Suppressor macrophage (primary cell): ENCODE results near the gene PRSS57.
"Not testable (repeated sequence)": the region's sequence is repeated elsewhere in the genome, so short reads cannot be mapped to it uniquely, and the experiment has no call there.

Experiments used
- DNase-seq, 4 experiments: peaks; one replicate each; pipeline ENCODE4 v3.0.0-alpha.2; 2020 to 2022

The PRSS57 gene

DNA sequence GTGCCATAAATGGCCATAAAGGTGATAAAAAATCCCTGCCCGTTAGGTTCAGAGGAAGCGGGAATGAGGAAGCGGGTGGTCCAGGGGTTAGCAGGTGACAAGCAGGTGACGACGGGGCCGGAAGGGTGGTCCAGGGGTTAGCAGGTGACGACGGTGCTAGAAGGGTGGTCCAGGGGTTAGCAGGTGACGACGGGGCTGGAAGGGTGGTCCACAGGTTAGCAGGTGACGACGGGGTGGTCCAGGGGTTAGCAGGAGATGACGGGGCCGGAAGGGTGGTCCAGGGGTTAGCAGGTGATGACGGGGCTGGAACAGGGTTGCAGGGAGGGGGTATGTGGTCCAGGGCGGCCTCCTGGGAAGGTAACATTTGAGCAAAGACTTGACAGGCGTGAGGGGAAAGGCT lies 6.3 kb downstream of the PRSS57 start:
- DNase-seq: no peak

DNA sequence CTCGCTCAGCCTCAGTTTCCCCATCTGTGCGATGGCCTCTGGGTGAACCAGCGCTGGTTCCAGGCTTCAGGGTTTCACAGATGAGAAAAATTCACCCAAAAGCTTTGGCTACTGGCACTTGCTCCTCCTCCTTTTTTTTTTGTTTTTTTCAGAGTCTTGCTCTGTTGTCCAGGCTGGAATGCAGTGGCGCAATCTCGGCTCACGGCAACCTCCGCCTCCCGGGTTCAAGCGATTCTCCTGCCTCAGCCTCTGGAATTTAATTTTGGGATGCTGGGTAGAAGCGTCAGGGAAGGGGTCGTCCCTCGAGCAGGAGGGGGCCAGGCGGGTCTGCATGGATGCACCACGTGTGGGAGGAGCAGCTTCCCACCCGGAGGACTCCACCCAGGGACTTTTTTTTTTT lies 7.0 kb downstream of the PRSS57 start:
- DNase-seq: no peak

DNA sequence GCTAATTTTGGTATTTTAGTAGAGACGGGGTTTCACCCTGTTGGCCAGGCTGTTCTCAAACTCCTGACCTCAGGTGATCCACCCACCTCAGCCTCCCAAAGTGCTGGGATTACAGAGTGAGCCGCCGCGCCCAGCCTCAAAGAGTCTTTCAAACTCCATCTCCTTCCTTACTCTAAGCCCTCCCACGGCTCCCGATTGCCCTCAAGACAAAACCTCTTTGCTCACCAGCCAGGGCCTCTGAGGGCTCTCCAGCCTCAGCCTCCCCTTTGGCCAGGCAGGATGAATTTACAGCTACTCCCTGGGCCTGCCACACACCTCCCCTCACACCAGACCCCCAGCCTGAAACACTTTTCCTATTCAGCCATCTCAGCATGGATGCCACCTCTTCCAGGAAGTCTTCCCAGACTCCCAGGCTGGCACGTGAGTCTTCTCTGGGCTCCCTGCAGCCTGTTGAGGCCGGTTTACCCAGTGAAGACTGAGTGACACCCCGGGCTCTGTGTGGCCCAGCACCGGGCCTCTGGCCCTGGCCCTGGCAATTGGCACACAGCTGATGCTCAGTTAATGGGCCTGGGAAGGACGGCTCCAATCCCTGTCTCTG lies 7.6 kb downstream of the PRSS57 start:
- DNase-seq: no peak

DNA sequence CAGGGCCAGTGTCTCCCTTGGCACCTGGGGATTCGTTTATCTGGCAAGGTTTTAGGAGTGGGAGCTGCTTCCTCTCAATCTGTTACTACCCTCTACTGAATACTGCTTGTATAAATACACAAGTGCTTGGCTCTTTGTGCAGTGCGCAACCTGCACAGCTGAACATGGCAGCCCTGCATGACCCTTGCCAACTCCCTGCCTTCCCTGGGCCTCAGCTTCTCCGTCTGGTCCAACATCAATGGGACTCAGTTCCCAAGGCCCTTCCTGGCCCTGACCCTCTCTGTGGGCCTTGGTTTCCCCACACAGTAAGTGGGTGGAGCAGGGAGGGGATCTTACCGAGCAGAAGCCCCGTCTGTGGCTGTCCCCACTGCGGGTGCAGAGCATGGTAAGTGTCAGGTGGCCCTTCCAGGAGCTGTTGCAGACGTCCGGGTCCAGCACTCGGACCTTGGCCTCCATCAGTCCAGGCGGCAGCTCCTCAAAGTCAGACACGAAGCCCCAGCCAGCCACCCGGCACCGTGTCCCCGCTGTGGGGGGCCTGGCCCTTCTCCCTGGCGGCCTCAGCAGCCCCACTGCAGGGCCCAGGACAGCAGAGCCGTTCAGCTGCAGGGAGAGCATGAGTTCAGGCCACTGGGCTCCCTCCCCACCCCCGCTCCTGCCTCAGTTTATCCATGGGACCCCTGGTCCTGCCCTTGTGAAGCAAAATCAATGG lies 8.5 kb downstream of the PRSS57 start:
- no peak for DNase-seq

DNA sequence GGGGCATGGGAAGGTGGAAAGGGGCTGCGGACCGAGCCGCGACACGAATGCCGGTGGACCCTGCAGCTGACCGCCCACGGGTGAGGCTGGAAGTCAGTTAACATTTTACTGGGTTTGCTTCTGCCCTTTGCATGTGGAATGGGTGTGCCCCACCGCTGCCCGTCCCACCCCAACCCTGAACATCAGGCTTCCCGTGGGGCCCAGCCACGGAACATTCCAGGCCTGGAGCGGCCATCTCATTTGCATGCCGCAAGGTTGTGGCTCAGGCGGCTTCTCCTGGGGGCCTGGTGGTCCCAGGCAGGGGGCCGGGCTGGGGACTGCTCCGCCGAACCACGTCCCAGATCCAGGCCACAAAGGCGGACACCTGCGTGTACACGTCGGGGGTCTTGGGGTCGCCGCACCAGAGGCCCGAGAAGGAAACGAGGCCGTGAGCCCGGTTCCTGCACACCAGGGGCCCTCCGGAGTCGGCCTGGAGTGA lies 9.8 kb downstream of the PRSS57 start:
- no peak for DNase-seq

DNA sequence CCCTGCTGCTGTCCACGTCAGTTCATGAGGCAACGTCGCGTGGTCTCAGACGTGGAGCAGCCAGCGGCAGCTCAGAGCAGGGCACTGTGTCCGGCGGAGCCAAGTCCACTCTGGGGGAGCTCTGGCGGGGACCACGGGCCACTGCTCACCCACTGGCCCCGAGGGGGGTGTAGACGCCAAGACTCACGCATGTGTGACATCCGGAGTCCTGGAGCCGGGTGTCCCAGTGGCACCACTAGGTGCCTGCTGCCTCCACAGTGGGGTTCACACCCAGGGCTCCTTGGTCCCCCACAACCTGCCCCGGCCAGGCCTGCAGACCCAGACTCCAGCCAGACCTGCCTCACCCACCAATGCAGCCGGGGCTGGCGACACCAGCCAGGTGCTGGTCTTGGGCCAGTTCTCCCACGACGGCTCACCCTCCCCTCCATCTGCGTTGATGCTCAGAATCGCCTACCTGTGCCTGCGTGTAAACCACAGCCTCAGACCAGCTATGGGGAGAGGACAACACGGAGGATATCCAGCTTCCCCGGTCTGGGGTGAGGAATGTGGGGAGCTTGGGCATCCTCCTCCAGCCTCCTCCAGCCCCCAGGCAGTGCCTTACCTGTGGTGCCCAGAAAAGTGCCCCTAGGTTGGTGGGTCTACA lies 12.5 kb downstream of the PRSS57 start:
- no peak for DNase-seq

DNA sequence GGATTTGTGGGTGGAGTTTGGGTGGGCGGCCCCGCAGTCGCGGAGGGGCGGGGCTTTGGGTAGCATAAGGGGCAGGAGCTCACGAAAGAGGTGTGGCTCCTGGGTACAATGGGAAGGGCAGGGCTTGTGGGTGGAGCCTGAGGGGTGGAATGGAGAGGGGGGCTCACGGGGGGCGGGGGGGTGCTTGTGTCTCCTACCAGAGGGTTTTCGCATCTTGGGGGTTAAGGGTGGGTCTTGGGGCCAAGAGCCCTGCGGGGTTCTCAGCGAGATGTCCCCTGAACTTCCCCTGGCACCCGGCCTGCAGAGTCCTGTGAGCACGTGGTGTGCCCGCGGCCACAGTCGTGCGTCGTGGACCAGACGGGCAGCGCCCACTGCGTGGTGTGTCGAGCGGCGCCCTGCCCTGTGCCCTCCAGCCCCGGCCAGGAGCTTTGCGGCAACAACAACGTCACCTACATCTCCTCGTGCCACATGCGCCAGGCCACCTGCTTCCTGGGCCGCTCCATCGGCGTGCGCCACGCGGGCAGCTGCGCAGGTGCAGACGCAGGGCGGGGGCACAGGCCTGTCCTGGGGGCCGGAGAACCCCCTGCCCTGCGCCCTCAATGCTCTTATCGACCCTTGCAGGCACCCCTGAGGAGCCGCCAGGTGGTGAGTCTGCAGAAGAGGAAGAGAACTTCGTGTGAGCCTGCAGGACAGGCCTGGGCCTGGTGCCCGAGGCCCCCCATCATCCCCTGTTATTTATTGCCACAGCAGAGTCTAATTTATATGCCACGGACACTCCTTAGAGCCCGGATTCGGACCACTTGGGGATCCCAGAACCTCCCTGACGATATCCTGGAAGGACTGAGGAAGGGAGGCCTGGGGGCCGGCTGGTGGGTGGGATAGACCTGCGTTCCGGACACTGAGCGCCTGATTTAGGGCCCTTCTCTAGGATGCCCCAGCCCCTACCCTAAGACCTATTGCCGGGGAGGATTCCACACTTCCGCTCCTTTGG lies 13.9 kb downstream of the PRSS57 start:
- peak; percentile 96 to 99 (median 96) for DNase-seq

DNA sequence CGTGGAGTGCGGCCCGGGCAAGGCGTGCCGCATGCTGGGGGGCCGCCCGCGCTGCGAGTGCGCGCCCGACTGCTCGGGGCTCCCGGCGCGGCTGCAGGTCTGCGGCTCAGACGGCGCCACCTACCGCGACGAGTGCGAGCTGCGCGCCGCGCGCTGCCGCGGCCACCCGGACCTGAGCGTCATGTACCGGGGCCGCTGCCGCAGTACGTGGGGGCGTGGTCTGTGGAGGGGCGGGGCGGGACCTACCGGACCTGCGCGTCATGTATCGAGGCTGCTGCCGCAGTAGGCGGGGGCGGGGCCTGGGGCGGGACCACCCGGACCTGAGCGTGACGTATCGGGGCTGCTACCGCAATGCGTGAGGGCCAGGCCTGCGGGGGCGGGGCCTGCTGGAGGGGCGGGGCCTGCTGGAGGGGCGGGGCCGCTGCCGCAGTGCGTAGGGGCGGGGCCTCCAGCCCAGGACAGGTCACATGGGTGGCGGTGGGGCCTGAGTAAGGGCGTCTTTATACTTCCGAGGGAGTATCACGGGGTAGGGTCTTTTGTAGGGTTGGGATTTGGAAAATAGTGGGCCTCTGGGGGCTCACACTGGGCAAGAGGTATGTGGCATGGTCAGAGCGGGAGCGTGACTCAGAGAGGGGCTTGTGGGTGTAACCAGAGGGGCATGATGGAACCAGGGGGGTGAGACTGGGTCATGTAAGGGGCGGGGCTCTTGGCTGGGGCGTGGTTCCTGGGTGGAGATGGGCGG lies 14.8 kb downstream of the PRSS57 start:
- peak; percentile 98 to 100 (median 99) for DNase-seq

DNA sequence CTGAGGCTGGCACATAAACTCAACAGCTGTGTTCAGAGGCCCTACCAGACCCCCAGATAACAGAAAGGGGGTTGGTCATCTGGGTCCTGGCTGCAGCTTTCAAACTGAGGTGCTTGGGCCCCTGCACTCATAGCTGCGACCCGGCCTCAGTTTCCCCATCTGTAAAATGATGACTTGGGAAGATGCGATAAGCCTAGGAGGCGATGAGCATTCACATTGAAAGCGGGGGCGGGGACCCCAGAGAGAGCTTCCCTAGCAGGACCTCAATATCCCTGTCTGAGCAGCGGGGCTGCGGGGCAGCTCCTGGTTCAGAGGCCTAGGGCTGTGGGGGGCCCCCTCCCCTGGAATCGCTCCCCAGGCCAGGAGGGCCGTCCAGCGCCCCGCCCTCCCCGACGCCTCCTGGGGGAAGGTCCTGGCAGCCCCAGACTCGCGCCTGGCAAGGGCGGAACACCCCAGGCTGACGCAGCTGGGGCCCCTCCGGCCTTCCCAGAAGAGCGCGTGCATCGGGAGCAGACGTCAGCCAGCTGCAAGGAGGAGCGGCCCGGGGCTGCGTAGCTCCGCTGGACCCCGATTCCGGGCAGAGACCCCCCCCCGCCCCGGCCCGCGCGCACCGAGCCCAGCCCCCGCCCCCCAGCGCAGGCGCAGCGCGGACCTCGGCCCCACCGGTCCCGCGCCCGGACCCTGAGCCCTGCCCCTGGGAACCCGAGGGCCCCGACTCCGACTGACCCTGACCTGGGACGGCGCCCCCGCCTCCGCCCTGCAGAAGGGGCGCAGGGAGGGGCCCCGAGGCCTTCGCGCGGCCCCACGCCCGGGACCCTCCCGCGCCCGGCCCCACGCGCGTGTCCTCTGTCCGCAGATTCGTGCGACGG lies 15.6 kb downstream of the PRSS57 start:
- peak; percentile 74 to 86 (median 80) for DNase-seq

DNA sequence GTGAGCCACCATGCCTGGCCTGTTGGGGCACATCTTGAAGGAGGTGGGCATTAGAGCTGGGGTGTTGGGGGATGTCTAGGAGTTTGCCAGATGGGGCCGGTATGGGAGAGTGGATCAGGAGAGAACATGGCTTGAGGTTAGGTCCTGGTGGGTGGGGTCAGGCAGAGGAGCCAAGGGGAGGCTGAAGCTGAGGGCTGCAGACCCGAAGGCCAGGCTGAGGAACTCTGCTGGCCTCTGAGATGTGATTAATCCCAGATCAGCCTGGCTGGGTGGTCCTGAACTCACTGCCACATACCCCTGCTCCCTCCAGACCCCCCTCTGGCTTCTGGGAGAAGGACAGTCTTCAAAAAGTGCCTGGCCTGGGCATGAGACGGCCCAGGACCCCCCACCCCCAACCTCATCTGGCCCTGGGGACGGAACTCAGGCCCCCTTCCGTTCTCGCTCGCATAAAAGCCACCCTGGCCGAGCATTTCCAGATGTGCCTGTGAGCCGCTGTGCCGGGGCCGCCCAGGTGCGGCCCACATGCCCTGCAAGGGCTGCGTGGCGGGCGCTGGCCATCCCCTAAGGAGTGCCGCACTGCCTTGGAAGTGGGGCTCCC lies 16.4 kb downstream of the PRSS57 start:
- DNase-seq: no peak

DNA sequence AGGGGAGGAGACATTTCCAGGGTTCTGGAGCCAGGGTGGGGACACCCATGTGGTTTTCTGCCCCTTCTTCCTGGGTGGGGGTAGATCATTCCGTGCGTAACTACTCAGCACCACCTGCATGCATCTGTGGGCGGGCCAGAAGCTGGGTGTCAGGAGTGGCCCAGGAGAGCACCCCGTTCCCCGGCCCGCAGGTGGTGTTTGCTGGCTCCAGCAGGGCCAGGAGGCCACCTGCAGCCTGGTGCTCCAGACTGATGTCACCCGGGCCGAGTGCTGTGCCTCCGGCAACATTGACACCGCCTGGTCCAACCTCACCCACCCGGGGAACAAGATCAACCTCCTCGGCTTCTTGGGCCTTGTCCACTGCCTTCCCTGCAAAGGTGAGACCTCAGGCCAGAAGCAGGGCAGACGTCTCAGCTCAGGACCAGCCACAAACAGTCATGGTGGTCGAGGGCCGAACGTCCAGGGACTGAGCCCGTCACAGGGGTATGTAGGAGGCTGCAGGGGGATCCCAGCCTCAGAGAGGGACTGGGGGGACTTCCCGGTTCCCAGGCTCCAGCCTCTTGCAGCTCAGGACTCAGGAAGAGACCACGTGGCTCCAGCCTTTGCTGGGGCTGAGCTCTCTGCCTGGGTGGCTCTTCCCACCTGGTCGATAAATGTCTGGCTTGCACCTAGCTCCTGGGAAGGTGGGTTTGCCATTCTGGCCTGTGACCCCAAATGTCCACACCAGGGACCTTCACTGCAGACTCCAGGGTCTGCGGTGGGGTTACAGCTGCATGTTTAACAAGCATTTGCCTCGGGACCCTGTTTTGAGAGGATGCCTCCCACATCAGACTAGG lies 17.4 kb downstream of the PRSS57 start:
- no peak for DNase-seq

DNA sequence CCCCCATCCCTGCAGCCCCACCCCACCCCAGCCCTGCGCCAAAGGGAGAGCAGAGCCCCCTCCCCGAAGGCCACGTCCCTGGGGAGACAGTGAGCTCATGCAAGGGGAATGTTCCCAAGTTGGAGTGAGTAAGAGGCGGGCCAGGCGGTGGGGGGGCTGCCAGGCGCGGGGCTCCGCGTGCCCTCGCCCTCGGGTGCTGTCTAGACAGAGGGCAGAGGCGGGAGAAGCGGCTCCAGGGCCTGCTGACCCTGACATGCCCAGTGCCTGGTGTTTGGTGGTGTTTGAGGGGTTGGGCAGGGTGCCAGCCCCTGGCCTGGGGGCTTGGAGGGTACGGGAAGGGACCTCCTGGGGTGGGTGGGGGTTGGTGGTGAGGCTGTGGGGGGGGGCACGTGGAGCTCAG lies 18.1 kb downstream of the PRSS57 start:
- DNase-seq: no peak

DNA sequence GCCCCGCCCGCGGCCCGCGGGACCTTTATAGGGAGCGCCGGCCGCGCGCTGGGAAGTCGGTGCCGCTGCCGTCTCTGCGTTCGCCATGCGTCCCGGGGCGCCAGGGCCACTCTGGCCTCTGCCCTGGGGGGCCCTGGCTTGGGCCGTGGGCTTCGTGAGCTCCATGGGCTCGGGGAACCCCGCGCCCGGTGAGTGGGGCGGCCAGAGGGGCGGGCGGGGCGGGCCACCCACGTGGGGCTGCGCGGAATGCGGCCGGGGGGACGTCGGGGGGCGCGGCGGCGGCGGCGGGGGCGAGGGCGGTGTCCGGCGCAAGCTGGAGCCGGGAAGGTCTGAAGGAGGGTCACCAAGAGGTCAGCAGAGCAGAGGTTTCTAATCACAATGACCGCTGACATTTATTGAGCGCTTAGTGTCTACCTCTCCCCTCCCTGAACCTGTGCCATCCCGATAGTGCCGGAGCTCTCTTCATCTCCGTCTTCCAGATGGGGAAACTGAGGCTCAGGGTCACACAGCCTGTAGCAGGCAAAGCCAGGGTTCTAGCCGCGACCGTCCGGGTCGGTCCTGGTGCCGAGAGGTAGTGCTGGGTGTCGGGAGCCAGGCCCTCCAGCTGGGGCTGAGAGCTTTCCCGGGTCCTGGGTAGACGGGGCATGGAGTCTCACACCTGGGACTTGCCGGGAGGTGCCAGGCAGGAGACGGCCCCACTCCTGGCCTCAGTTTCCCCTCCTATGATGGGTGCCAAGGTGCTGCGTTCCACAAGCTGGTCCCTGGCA lies 18.7 kb downstream of the PRSS57 start, which contains the start of gene FSTL3:
Gene FSTL3 (plus strand): TSS at position 54 of the 767 bp plus-strand sequence. CDS start 32 bp downstream, at position 86.
- DNase-seq: peak in 2 of 4 experiments; percentile 53 to 68

DNA sequence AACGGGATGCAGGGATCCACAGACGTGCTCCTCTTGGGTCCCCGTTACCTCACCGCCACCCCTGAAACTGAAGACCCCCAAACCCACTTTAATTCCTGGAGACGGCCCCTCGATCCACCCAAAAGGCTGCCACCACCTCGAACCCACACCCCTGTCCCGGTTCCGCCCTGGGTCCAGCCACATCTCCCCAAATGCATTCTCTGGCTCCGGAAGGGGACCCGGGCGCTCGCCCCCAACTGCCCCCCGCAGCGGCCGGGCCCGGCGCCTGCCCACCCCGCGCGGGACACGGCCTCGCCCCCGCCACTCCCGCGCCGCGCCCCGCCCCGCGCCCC lies 19.3 kb downstream of the PRSS57 start:
- DNase-seq: no peak

DNA sequence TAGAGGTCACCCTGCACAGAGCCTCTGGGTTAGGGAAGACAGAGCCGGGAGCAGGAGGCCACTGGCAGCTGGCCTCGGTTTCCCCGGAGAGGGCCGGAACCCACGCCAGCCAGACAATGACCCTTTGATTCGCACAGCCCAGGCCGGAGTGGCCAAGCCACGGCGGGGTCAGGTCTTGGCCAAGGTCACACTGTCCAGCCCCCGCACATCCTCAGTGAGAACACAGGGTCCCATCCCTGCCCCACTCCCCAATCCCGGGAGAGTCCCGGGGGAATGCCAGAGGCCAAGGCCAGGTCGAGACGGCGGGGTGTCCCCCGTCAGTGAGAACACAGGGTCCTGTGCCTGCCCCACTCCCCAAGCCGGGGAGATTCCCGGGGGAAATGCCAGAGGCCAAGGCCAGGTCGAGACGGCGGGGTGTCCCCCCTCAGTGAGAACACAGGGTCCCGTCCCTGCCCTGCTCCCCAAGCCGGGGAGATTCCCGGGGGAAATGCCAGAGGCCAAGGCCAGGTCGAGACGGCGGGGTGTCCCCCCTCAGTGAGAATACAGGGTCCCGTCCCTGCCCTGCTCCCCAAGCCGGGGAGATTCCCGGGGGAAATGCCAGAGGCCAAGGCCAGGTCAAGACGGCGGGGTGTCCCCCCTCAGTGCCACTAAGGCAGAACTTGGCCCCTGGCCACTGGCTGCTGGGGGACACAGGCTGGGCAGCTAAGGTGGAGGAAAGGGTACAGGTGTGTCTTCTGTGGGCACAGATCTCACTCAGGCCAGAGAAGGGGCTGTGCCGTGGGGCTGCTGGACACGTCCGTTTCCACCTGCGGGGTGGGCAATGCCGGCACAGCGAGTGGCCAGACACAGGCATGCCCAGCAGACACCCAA lies 20.7 kb downstream of the PRSS57 start:
- no peak for DNase-seq

DNA sequence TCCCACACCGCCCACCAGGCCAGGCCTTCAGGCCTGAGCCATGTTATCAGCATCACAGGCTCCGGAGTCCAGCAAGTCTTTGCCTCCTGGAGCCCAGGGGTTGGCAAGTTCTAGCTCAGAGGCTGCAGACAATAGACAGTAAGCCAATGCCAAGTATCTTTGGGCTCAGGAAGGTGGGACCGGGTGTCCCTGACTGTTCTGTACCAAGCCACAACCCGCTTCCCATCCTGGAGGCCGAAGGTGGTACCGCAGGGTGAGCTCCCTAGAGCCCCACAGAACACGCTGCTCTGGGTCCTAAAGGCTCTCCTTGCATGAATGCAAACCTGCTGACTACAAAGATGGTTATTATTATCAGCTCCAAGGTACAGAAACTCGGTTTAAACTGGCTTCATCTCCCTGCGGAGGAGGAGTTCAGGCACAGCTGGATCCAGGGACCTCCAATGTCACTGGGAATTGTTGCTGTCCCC lies 24.6 kb downstream of the PRSS57 start:
- DNase-seq: no peak

DNA sequence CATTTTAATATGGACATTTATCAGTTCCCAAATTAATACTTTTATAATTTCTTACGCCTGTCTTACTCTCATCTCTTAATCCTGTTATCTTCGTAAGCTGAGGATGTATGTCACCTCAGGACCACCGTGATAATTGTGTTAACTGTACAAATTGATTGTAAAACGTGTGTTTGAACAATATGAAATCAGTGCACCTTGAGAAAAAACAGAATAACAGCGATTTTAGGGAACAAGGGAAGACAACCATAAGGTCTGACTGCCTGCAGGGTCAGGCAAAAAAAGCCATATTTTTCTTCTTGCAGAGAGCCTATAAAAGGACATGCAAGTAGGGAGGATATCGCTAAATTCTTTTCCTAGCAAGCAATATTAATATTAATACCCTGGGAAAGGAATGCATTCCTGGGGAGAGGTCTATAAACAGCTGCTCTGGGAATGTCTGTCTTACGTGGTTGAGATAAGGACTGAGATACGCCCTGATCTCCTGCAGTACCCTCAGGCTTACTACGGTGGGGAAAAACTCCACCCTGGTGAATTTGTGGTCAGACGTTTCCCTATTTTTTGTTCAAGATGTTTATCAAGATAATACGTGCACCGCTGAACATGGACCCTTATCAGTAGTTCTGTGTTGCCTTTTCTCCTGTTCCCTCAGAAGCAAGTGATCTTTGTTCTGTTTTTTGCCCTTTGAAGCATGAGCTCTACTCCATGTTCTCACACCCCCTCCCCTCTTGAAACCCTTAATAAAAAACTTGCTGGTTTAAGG lies 26.4 kb downstream of the PRSS57 start:
- not testable (repeated sequence) for DNase-seq
